GM18861 (cell line): ENCODE data around the gene ANGPT4.

Experiments used
- ATAC-seq: cut with Tn5 transposase; IDR thresholded peaks from one replicate; pipeline ENCODE4 v1.9.1; 2021; ENCODE audit not compliant: unreplicated experiment

ANGPT4 gene

GRCh38 chr20:916125-916799, at the start of gene ANGPT4:
Gene ANGPT4, minus strand, starts transcription at chr20:916334. Its CDS starts 120 bp downstream, at chr20:916214.
- no peak for ATAC-seq

GRCh38 chr20:963795-964194, 47.7 kb upstream of the ANGPT4 start:
- ATAC-seq: no peak

- no peak for ATAC-seq
Measured at GRCh38 chr20:962683-963082, 46.5 kb upstream of the ANGPT4 start.

GRCh38 chr20:962223-962622, 46.1 kb upstream of the ANGPT4 start:
- no peak for ATAC-seq

- ATAC-seq: no peak
Measured at GRCh38 chr20:961768-962167, 45.6 kb upstream of the ANGPT4 start.

- no peak for ATAC-seq
Measured at GRCh38 chr20:959996-960615, 44.0 kb upstream of the ANGPT4 start.

- ATAC-seq: no peak
Measured at GRCh38 chr20:958936-959815, 43.0 kb upstream of the ANGPT4 start.

- no peak for ATAC-seq
Measured at GRCh38 chr20:957544-957943, 41.4 kb upstream of the ANGPT4 start.

GRCh38 chr20:956330-956951, 40.3 kb upstream of the ANGPT4 start:
- ATAC-seq: no peak

GRCh38 chr20:955656-956055, 39.5 kb upstream of the ANGPT4 start:
- no peak for ATAC-seq

- ATAC-seq: no peak
Measured at GRCh38 chr20:955111-955510, 39.0 kb upstream of the ANGPT4 start.

- ATAC-seq: no peak
Measured at GRCh38 chr20:953742-954141, 37.6 kb upstream of the ANGPT4 start.

- ATAC-seq: no peak
Measured at GRCh38 chr20:952196-952795, 36.2 kb upstream of the ANGPT4 start.

GRCh38 chr20:951384-952169, 35.4 kb upstream of the ANGPT4 start:
- ATAC-seq: no peak

GRCh38 chr20:949717-950116, 33.6 kb upstream of the ANGPT4 start:
- ATAC-seq: no peak

GRCh38 chr20:946826-947225, 30.7 kb upstream of the ANGPT4 start:
- ATAC-seq: no peak

- ATAC-seq: no peak
Measured at GRCh38 chr20:945841-946240, 29.7 kb upstream of the ANGPT4 start.

- ATAC-seq: no peak
Measured at GRCh38 chr20:944774-945410, 28.8 kb upstream of the ANGPT4 start.

- ATAC-seq: no peak
Measured at GRCh38 chr20:944148-944547, 28.0 kb upstream of the ANGPT4 start.

GRCh38 chr20:942611-943010, 26.5 kb upstream of the ANGPT4 start:
- no peak for ATAC-seq
